ENCODE results near the gene TNIP1. TPM values are rescaled to one million over a fixed set of nuclear protein-coding genes. Genes with fewer than 3 reads are reported as not detected.
A peak's percentile ranks its signal among the peaks of the same experiment; 100 is the strongest.

TNIP1 gene
- total RNA-seq, 2 donors from 2014 or later, result 80.4 to 101 TPM

GRCh38 chr5:151088986-151089385 is 8.2 kb upstream of the TNIP1 start:
- DNase-seq (no peak), ATAC-seq (no peak)
- intact Hi-C loops (cut with DNase I), result no loop called here

GRCh38 chr5:151087486-151087885 is 6.7 kb upstream of the TNIP1 start:
- no peak for ATAC-seq
- intact Hi-C loops (cut with DNase I), result no loop called here

GRCh38 chr5:151086905-151087360 is 6.1 kb upstream of the TNIP1 start:
- DNase-seq, result no peak
- ATAC-seq, result peak in 1 of 2 donors; percentile 7
- intact Hi-C loops (cut with DNase I), result no loop called here

More at GRCh38 chr5:151087486-151087885, 6.7 kb upstream of the TNIP1 start:
- DNase-seq, result no peak

GRCh38 chr5:151086192-151086869 is 5.5 kb upstream of the TNIP1 start:
- intact Hi-C loops (cut with DNase I), result no loop called here

GRCh38 chr5:151085517-151086041 is 4.7 kb upstream of the TNIP1 start:
- intact Hi-C loops (cut with DNase I), result no loop called here
- peak; percentile 69 for DNase-seq
- peak; percentile 16 for ATAC-seq

More at GRCh38 chr5:151086192-151086869, 5.5 kb upstream of the TNIP1 start:
- DNase-seq (no peak), ATAC-seq (no peak)

GRCh38 chr5:151084363-151084762 is 3.5 kb upstream of the TNIP1 start:
- intact Hi-C loops (cut with DNase I), result no loop called here
- no peak for ATAC-seq
- no peak for DNase-seq

GRCh38 chr5:151083081-151083676 is 2.3 kb upstream of the TNIP1 start:
- DNase-seq (no peak), ATAC-seq (no peak)
- intact Hi-C loops (cut with DNase I), result no loop called here

- ATAC-seq (no peak), DNase-seq (no peak)
- intact Hi-C loops (cut with DNase I), result no loop called here
Measured at GRCh38 chr5:151082282-151082902, 1.6 kb upstream of the TNIP1 start.

GRCh38 chr5:151081431-151082281 is 822 bp upstream of the TNIP1 start:
- intact Hi-C loops (cut with DNase I), result no loop called here
- DNase-seq (no peak), ATAC-seq (no peak)

GRCh38 chr5:151079838-151080612 is 809 bp downstream of the TNIP1 start:
- intact Hi-C loops (cut with DNase I), result no loop called here
- ATAC-seq (no peak), DNase-seq (no peak)

GRCh38 chr5:151078490-151079262 is 2.2 kb downstream of the TNIP1 start:
- intact Hi-C loops (cut with DNase I), result no loop called here
- DNase-seq, result no peak
- no peak for ATAC-seq

GRCh38 chr5:151077967-151078366 is 2.9 kb downstream of the TNIP1 start:
- no peak for DNase-seq
- ATAC-seq, result no peak
- intact Hi-C loops (cut with DNase I), result no loop called here

GRCh38 chr5:151077419-151077818 is 3.4 kb downstream of the TNIP1 start:
- DNase-seq, result no peak
- intact Hi-C loops (cut with DNase I), result no loop called here
- ATAC-seq, result no peak

GRCh38 chr5:151076616-151077015 is 4.2 kb downstream of the TNIP1 start:
- no peak for DNase-seq

GRCh38 chr5:151075698-151076331 is 5.0 kb downstream of the TNIP1 start:
- intact Hi-C loops (cut with DNase I), result no loop called here
- DNase-seq (no peak), ATAC-seq (peak in 1 of 2 donors; percentile 28)

More at GRCh38 chr5:151076616-151077015, 4.2 kb downstream of the TNIP1 start:
- intact Hi-C loops (cut with DNase I), result no loop called here
- no peak for ATAC-seq

- no peak for DNase-seq
- no peak for ATAC-seq
- intact Hi-C loops (cut with DNase I), result no loop called here
Measured at GRCh38 chr5:151074557-151074956, 6.3 kb downstream of the TNIP1 start.

- DNase-seq (no peak), ATAC-seq (no peak)
- intact Hi-C loops (cut with DNase I), result no loop called here
Measured at GRCh38 chr5:151073280-151073679, 7.6 kb downstream of the TNIP1 start.
